Measurements from ENCODE around the gene GPHA2. TPM values are rescaled to one million over a fixed set of nuclear protein-coding genes. Genes with fewer than 3 reads are reported as not detected.

GPHA2 gene
- total RNA-seq, 1 donor from 2014 or later: not detected

- Histone ChIP-seq H3K9me3 (no peaks in the 10 kb centered on the region), H3K27ac (no peak overlapping the region), H3K4me3 (no peak overlapping the region), H3K27me3 (no peaks in the 10 kb centered on the region), H3K36me3 (no peaks in the 10 kb centered on the region), H3K4me1 (no peaks in the 10 kb centered on the region)
- DNase-seq (ENCODE audit: low spot score in 2 of 2): peak in 1 of 2 donors; percentile 24
- intact Hi-C loops (cut with DNase I): no loop called here
- no peak for TF ChIP-seq CTCF (IDR thresholded peaks at IDR 0.05)
Measured at GRCh38 chr11:64954201-64954600, 18.5 kb upstream of the GPHA2 start.

- intact Hi-C loops (cut with DNase I): no loop called here
- TF ChIP-seq CTCF (IDR thresholded peaks at IDR 0.05): no peak
- Histone ChIP-seq H3K27me3 (no peaks in the 10 kb centered on the region), H3K9me3 (no peaks in the 10 kb centered on the region), H3K4me3 (no peak overlapping the region), H3K27ac (no peak overlapping the region), H3K4me1 (no peaks in the 10 kb centered on the region), H3K36me3 (no peaks in the 10 kb centered on the region)
- DNase-seq (ENCODE audit: low spot score in 2 of 2): peak in 1 of 2 donors; percentile 19
Measured at GRCh38 chr11:64951529-64951928, 15.8 kb upstream of the GPHA2 start.

GRCh38 chr11:64947208-64947814 is 11.6 kb upstream of the GPHA2 start:
- peak in 1 of 2 donors; percentile 37 for DNase-seq (ENCODE audit: low spot score in 2 of 2)
- H3K4me3 ChIP-seq: no peak overlapping the region
- TF ChIP-seq CTCF (IDR thresholded peaks at IDR 0.05): no peak
- H3K27me3 ChIP-seq: no peaks in the 10 kb centered on the region
- no peaks in the 10 kb centered on the region for H3K9me3 ChIP-seq
- intact Hi-C loops (cut with DNase I): no loop called here
- no peaks in the 10 kb centered on the region for H3K4me1 ChIP-seq
- H3K36me3 ChIP-seq: no peaks in the 10 kb centered on the region
- H3K27ac ChIP-seq: no peak overlapping the region

- peak in 1 of 2 donors; percentile 9 for DNase-seq (ENCODE audit: low spot score in 2 of 2)
- intact Hi-C loops (cut with DNase I): no loop called here
- H3K4me1 ChIP-seq: no peaks in the 10 kb centered on the region
- no peak overlapping the region for H3K27ac ChIP-seq
- H3K4me3 ChIP-seq: no peak overlapping the region
- TF ChIP-seq CTCF (IDR thresholded peaks at IDR 0.05): no peak
- no peaks in the 10 kb centered on the region for H3K9me3 ChIP-seq
- no peaks in the 10 kb centered on the region for H3K27me3 ChIP-seq
- H3K36me3 ChIP-seq: peaks cover 21 to 29% of the 10 kb centered on the region in 2 donors
Measured at GRCh38 chr11:64936539-64936938, 846 bp upstream of the GPHA2 start.

- H3K9me3 ChIP-seq: no peaks in the 10 kb centered on the region
- H3K4me1 ChIP-seq: no peaks in the 10 kb centered on the region
- peak in 1 of 2 donors; percentile 52 for DNase-seq (ENCODE audit: low spot score in 2 of 2)
- no peak for TF ChIP-seq CTCF (IDR thresholded peaks at IDR 0.05)
- no peak overlapping the region for H3K4me3 ChIP-seq
- H3K36me3 ChIP-seq: peaks cover 38 to 46% of the 10 kb centered on the region in 2 donors
- H3K27ac ChIP-seq: no peak overlapping the region
- intact Hi-C loops (cut with DNase I): no loop called here
- H3K27me3 ChIP-seq: no peaks in the 10 kb centered on the region
Measured at GRCh38 chr11:64934682-64935358, 873 bp downstream of the GPHA2 start.
